H1 (cell line): ENCODE measurements around the gene MAP7.

Experiments
- BCL11A ChIP-seq, 2 experiments: IDR thresholded peaks; one replicate each; pipeline ENCODE4 v1.6.1; 2011; ENCODE audit warnings: low read depth in 2 of 2, low read length in 2 of 2, mild to moderate bottlenecking in 2 of 2
- BRCA1 ChIP-seq: IDR thresholded peaks from 2 replicates; pipeline ENCODE4 v1.6.1; 2012; ENCODE audit warnings: low read depth, low read length, improper control_type of control experiment
- CHD2 ChIP-seq: IDR thresholded peaks from 2 replicates; pipeline ENCODE4 v1.6.1; 2012; ENCODE audit warnings: low read length, improper control_type of control experiment
- CTCF ChIP-seq, 3 experiments: IDR thresholded peaks; 1 replicate in 2 of 3; 2 replicates in 1 of 3; pipeline versions ENCODE4 v1.5.1 to v1.6.1; 2011; ENCODE audit warnings: low read length in 3 of 3, mild to moderate bottlenecking in 3 of 3, inconsistent platforms in 2 of 3, low read depth in 1 of 3, moderate library complexity in 1 of 3; ENCODE audit not compliant: insufficient read depth in 1 of 3; ENCODE audit errors: control extremely low read depth in 1 of 3
- EZH2 ChIP-seq: fragments of 200-600 bp; sonication (generic); IDR thresholded peaks from 2 replicates; pipeline ENCODE4 v1.7.1; 2012; ENCODE audit warnings: low read depth, mild to moderate bottlenecking, moderate library complexity, low read length, inconsistent platforms; ENCODE audit not compliant: severe bottlenecking
- HDAC2 ChIP-seq, 2 experiments: fragments of 300-600 bp in 1 of 2; sonication (generic) in 1 of 2; IDR thresholded peaks; 2 replicates each; pipeline ENCODE4 v1.6.1; 2011 to 2012; ENCODE audit warnings: low read depth in 2 of 2, low read length in 2 of 2, mild to moderate bottlenecking in 2 of 2, moderate library complexity in 2 of 2, borderline replicate concordance in 1 of 2, inconsistent platforms in 1 of 2
- HDAC6 ChIP-seq: IDR thresholded peaks from one replicate; pipeline ENCODE4 v1.7.1; 2012; ENCODE audit warnings: low read depth, mild to moderate bottlenecking, inconsistent platforms, low read length, moderate library complexity
- KDM1A ChIP-seq: fragments of 200-600, 300-600 bp; sonication (generic); IDR thresholded peaks from 2 replicates; pipeline ENCODE4 v1.7.1; 2016; ENCODE audit warnings: mild to moderate bottlenecking, low read length, borderline replicate concordance
- KDM5A ChIP-seq: fragments of 200-600 bp; IDR thresholded peaks from 2 replicates; pipeline ENCODE4 v1.7.1; 2012; ENCODE audit warnings: mild to moderate bottlenecking, low read length, inconsistent platforms, mixed read lengths
- POLR2AphosphoS5 ChIP-seq: IDR thresholded peaks from 2 replicates; pipeline ENCODE4 v1.6.1; 2011; ENCODE audit warnings: low read depth, low read length
- SIRT6 ChIP-seq: IDR thresholded peaks from one replicate; pipeline ENCODE4 v1.7.1; 2012; ENCODE audit warnings: low read length, inconsistent platforms
- SP2 ChIP-seq: IDR thresholded peaks from 2 replicates; pipeline ENCODE4 v1.6.1; 2012; ENCODE audit warnings: mild to moderate bottlenecking, low read length, inconsistent platforms
- TCF12 ChIP-seq: IDR thresholded peaks from 2 replicates; pipeline ENCODE4 v1.6.1; 2011; ENCODE audit warnings: low read depth, mild to moderate bottlenecking, low read length

- TF ChIP-seq KDM1A (no peak), CTCF (IDR thresholded peaks at IDR 0.05; ENCODE audit: control extremely low read depth in 1 of 3, insufficient read depth in 1 of 3, low read depth in 1 of 3, low read length in 3 of 3) (no peak), POLR2AphosphoS5 (no peak), SIRT6 (no peak), BCL11A (IDR thresholded peaks at IDR 0.05; ENCODE audit: low read depth in 2 of 2, low read length in 2 of 2) (no peak), BRCA1 (no peak), KDM5A (no peak), EZH2 (no peak), SP2 (no peak), CHD2 (no peak), HDAC2 (IDR thresholded peaks at IDR 0.05; ENCODE audit: borderline replicate concordance in 1 of 2, low read depth in 2 of 2, low read length in 2 of 2) (no peak), HDAC6 (no peak), TCF12 (no peak)
Observed at GRCh38 chr6:136335736-136336363, 214.4 kb downstream of the MAP7 start.
